Measurements from ENCODE around the gene CACNA1B.

The CACNA1B gene

DNA sequence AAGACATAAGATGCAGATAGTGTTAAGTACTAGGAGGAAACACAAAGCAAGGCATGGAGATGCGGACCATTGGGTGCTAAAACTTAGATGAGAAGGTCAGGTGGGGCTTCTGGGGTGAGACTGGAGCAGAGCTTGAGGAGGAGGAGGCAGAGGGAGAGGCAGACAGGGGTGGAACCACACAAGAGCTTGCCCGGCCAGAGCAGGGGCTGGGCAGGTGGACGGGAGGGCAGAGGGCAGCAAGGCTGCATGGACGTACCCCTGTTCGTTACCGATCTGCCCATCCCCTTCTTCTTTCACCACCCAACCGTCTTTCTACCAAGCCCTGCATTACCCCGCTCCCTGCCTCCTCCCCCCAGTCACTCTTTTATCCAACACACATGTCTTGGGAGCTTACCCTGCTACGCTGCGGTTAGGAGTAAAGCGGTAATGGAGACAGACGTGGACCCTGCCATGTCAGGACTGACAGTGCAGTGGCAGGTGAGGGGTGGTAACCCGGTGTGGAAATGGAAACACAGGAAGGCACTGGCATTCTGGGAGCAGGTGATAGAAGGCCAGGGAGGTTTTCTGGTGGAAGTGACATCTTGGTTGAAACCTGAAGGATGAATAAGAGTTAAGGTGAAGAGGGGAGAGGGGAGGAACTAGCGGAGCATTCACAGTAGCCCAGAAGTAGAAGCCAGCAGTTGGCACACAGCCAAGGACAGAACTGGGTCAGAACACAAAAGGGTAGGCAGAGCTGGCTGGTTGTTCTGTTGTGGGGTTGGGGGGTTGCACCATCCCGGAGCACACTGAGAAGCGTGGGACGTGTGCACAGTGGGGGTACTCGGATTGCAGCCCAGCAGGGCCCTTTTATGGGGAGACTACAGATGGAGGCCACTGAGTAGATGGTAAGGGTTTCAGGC is 167.2 kb downstream of the CACNA1B start:
- DNase-seq, result no peak

DNA sequence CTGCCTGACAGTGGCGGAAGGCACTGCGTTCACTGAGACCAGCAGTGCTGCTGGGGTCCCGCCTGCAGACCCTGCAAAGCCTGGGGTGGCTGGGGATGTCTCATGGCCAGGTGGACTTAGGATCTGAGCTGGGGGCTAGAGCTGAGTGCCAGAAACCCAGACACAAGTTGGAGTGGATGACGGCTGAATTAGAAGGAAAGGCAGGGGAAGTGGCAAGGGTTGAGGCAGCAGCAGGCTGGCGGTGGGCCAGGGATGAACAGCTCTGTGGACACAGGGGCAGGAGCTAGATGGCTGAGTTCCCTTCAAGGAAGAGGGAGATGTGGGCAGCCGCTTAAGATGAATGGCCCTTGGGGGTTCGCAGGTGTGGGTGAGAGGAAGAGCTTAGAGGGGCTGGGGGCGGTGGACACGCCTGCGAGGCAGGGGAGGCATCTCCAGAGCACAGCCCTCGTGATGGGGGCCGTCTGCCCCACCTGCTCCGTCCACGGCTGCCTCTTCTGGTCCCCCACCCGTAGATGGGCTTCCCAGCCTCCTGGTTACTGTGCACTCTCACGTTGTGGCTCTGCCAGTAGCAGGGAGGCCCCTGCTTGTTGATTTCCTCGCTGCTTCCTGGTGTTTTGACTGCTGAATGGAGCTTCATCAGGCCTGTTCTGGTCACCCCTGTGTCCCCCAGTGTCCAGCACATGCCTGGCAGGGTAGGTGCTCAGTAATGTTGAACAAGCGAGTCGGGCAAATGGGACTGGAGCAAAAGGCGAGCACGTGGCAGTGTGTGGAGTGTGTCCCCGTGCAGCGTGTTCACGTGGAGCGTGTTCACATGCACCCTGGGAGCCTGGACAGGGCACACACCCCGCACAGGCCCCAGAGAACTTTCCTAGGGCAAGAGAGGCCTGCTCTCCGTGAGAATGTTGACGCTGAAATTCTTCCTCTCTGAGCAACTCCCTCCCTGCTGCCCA is 168.2 kb downstream of the CACNA1B start:
- no peak for DNase-seq

DNA sequence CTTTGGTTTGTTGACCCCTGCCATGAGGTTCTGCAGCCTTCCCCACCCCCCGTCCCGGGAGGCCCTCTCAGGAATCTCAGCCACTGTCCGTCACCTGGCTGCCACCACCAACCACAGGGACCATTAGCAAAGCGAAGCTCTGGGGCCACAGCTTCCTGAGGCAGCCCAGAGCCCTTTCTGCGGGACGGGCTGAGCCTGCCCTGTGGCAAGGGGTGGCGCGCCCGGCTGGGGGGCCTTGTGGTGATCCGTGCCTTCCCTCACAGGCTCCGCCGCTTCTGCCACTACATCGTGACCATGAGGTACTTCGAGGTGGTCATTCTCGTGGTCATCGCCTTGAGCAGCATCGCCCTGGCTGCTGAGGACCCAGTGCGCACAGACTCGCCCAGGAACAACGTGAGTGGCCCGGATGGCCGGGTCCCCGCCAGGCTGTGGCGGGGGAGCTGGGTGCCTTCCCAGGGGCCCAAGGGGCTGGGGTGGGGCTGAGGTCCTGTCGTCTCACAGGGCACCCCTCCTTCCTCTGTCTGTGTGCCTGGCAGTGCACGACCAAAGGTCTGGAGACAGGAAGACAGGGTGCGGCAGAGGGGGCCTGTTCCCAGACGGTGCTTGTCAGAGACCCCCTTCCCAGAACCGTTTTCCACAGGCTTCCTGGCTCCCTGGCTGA is 169.2 kb downstream of the CACNA1B start:
- no peak for DNase-seq

DNA sequence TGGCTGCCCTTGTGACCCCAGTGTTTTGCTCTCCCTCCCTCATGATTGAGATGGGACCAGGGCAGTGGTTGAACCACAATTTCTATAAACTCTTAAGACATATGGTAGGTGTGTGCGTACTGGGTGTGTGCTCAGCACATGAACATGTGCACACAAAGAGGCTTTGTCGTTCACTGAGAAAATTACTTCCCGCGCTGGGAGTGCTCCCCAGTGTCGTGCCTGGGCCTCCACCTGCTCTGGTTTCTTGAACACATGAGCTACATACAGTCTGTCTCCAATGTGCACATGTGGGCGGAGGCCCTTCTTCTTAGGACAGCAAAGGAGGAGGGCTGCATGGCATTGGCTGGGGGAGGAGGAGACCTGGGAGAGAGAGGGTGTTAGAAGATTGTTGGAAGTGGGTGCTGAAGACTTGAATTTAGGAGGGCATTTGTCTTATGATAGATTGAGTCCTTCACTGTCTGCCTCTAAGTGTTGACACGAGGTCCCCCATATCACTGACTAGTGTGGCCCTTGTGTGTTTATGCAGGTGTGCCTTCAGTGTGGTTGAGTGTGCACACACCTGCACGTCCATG is 170.0 kb downstream of the CACNA1B start:
- DNase-seq, result no peak

DNA sequence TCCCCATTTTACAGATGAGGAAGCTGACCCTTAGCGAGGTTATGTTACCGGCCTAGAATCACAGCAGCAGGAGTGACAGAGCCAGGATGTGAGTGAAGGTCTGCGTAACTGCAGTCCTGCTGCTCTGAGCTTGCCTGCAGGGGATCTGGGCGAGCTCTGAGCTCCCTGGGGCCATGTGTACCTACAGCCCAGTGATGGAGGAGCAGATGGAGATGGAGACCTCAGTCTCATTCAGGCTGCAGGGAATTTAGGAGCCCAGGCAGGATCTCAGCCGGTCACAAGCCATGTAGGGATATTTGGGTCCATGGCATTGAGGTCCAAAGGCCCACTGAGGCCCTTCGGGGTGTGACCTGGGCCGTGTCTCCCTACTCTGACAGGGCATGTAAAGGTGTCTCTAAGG is 170.6 kb downstream of the CACNA1B start:
- DNase-seq, result no peak

DNA sequence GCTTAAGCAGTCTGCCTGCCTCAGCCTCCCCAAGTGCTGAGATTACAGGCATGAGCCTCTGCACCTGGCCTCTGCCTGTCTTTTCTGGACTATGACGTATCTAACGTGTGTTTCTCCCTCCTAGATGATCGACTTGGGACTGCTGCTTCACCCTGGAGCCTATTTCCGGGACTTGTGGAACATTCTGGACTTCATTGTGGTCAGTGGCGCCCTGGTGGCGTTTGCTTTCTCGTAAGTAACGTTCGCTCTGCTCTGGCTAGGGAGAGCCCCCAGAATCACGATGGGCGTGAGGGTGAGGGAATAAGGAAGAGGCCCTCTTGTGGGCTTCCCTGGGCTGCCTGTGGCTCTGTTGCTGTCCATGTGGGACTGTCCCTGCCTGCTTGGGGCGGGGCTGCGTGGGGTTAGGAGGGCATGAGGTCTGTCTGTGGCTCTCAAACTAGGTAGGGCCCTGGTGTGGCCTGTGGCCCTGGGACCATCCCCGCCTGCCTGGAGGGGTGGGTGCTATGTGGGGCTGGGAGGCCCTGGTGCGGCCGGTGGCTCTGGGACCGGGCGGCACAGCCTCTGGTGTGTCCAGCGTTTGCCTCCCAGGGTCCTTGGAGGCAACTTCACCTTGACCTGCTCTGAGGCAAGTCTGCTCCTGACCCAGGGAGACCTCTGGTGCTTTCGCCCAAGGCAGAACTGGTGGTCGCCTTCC is 171.7 kb downstream of the CACNA1B start:
- DNase-seq, result no peak

DNA sequence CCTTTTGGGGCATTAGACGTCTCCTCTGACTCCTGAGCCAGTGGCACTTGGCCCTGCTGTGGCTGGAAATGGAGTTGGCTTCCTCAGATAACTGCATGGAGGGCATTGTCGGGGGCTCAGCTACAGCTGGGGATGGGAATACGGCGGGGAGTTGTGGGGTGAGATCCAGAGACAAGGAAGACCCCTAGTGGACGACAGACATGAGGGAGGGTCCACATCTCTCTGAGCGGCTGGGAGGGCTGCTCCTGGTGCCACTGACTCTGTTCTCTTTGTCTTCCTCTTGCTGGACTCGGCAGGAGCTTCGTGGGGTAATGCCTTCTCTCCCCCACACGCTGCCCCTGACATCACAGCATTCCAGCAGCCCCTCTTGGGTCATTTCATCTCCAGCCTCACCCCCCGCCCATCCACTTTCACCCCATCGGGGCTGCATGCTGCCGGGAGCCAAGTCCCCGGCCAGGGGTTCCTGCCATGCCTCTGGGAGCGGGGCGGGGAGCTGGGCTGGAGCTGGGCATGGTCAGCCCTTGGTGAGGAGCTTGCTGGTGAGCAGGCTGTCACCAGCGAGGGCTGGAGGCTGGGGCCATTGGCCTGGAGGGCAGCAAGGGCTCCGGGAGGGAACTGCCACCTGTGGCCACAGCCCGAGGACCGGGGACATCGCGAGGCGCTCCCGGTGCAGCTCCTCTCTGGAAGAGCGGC is 172.3 kb downstream of the CACNA1B start:
- DNase-seq, result no peak

DNA sequence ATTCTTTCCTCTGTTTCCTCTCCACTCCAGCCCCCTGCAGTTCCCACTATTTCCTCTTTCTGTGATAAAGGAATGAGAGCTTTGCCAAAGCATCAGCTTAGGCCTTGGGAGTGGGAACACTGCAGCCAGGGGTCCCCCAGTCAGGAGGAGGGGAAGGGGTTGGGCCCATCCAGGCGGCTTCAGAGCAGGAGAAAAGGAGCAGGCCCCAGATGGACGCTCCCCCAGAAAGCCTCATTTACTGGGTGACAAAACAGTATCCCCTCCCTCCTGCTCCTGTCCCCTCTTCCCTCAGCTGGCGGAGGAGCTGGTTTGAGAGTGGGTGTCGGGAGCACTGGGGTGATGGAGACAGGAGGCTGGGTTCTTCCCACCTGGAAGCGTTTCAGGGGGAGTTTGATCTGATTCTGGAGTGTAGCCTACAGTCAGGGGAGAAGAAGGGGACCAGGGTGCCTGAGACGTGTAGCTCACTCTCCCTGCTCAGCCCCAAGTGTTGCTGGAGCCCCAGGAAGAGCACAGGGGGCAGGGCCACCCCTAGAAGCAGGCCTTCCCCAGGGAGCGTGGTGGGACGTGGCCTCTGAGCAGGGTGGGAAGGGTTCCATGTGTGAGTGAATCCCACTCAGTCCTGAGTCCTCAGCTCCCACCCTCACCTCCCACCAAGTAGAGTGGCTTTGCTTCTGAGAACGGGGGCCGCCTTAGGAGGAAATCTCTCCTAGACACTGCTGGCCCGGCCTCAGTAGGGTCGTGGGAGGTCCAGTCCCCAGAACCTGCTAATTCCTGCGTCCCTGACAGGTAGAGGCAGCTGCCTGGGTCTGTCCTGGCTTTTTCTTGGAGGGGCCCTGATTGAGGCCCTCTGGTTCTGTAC is 173.1 kb downstream of the CACNA1B start:
- no peak for DNase-seq

DNA sequence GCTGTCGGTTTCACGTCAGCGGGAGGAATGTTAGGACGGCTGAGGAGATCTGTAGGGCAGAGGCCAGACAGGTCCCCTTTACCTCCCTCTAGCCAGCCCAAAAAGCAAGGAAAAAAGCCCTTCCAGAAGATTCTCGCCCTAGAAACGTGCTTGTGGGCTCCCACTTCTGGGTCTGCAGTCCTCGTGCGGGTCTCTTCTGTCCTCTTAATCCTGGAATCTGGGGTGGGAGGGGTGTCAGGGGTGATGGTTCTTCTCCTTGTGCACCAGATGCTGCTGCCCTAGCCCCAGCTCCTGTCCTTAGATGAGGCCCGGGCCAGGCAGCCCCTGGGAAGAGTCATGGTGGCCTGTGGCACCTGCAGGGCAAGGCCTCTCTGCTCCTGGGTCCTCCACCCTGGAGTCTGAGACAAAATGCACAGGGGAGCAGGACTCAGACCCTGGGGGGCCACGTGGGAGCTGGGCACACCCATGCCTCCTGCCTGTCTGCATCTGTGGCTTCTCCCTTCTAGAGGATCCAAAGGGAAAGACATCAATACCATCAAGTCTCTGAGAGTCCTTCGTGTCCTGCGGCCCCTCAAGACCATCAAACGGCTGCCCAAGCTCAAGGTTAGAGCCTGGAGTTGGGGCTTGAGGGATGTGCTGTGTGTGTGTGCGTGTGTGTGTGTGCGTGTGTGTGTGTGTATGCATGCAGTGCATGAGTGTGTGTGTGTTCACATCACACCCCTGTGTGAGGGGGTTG is 174.2 kb downstream of the CACNA1B start:
- no peak for DNase-seq

DNA sequence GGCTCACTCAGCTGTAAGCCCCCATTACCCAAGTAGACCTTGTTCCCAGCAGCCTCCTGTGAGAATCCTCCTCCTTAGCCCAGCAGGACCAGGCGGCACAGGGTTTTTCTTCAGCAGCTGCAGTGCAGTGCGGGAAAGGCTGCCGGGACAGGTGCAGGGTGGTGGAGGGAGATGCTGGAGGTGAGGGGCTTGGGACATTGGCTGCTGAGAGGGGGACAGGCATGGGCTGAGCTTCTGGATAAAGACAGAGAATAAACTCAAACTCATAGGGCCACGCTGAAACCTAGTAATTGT is 174.7 kb downstream of the CACNA1B start:
- no peak for DNase-seq

DNA sequence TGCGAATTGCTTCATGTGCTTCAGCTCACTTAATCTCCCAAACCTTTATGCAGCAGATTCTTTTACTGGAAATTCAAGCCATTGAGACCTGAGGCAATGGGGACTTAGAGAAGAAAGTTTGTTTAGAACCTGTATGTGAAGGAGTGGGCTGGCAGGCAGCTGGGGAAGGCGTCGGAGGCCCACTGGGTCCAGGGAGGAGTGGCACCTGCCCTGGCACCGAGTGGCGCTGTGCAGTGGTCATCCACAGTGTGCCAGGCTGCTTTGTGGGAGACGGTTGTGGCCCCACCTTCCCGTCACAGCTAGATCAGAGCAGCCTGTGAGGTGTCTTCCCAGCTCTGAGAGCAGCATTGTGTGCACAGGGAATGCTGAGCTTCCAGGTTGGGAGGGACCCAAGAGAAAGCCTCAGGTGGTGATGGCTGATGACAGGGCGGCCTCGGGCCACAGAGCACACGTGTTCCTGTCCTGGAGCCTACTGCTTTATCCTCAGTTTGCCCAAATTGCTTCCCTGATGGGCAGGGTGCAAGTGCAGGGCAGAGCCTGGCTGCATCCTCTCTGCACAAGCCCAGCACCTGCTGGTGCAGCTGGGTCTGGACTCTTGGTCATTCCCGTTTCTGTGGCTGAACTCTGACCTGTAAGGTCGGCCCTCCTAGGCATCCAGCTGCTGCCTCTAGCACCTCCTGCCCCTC is 175.2 kb downstream of the CACNA1B start:
- DNase-seq, result no peak

DNA sequence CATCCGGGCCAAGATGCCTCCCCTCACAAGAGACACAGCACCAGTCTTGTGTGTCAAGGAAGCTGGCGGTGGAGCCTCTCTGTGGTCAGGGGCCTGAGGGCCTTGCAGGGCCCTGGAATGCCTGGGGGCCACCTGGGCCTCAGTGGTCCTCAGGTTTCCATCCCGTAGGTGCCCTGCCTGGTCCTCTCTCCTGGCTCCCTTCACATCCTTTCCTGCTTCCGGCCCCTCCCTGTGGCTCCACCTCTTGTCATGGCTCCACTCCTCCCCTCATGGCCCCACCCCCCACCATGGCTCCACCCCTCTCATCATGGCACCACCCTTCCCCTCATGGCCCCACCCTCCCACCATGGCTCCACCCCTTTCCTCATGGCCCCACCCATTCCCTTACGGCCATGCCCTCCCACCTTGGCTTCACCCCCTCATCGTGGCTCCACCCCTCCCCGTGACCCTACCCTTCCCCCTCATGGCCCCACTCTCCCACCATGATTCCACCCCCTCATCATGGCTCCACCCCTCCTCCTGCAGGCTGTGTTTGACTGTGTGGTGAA is 175.8 kb downstream of the CACNA1B start:
- no peak for DNase-seq

DNA sequence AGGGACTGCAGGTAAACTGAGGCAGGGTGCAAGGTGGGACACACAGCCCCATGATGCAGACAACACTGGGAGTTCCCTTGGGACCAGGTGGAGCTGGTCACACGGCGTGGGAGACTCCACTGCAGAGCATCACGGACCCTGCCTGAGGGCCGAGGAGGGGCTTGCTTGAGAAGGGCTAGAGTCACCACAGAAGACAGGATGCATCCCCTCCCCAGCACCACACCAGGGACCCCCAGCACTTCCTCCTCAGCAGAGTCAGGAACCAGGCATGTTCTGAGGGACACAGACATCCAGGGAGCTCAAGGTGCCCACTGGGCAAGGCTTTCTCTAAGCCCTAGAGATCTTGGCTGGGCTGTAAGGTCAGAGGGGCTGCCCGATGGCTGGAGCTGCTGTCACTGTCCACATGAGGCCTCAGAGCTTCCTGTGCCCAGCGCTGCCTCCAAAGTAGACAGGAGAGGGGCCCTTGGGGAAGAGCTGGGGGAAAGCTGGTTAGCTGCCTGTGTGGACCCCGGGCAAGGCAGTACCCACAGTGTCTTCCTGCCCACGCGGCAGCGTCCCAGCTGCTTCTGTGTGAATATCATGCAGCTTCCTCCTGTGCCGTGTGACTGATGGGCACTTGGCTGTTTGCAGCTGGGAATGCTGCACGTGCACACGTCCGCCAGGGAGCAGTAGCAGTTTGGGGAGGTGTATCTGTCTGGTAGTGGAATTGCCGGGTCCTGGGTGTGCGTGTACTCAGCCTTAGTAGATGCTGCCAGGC is 176.6 kb downstream of the CACNA1B start:
- no peak for DNase-seq

DNA sequence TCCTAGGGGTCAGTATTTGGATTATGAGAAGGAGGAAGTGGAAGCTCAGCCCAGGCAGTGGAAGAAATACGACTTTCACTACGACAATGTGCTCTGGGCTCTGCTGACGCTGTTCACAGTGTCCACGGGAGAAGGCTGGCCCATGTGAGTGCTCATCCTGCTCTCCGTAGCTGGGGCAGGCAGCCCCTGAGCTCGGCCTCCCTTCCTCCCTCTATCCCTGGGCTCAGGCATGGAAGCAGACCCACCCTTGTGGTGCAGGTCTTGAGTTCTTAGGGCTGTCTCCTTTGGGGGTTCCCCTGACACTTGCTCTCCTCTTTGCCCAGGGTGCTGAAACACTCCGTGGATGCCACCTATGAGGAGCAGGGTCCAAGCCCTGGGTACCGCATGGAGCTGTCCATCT is 180.1 kb downstream of the CACNA1B start:
- no peak for DNase-seq

DNA sequence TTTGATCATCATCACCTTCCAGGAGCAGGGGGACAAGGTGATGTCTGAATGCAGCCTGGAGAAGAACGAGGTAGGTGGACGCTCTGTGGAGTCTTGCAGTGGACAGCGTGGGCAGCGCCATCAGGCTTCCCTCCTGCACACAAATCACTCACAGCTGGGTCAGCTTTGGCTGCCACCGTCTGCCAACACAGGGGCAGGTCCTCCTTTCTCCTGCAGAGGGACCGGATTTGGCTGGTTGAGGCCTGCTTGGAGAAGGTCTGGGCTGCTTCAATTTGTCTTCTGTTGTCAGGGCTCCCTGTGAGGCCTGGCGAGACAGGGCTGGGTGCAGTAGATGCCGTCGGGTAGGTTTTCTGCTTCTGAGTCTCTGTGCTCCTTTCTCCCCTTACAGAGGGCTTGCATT is 180.6 kb downstream of the CACNA1B start:
- DNase-seq, result no peak

DNA sequence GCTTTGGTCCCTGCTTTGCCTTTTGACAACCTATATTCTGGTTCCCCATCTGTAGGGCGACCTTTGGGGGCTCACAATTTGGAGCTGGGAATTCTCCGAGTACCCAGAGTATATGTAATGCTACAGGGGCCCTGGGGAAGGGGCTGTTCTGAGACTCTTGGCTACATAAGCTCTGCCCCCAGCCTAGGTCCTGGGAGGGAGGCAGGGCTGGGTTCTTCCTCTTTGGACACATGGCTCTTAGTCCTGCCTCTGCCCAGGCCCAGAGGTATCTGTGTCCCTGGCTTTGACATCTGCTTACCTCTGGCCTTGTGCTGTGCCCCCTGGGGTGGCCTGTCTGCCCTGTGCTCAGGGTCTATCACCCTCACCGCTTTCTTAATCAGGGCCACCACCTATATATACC is 181.6 kb downstream of the CACNA1B start:
- DNase-seq, result no peak

DNA sequence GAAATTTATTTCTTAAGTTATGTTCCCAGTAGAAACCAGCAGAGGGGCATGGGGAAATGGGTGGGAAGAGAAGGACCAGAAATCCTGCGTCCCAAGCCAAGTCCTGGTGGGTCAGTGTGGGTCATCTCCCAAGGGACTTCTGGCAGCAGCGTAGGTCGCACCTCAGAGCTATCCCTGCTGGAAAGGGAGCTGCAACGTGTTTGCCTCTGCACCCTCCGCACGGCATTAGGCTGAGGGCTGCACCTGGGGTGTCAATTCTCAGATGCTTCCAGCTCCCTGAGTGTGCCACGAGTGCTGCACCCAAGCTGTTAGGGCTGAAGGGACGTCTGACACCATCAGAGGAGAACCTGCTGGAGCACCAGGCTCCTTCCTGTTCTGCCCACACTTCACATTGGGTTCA is 182.8 kb downstream of the CACNA1B start:
- no peak for DNase-seq

DNA sequence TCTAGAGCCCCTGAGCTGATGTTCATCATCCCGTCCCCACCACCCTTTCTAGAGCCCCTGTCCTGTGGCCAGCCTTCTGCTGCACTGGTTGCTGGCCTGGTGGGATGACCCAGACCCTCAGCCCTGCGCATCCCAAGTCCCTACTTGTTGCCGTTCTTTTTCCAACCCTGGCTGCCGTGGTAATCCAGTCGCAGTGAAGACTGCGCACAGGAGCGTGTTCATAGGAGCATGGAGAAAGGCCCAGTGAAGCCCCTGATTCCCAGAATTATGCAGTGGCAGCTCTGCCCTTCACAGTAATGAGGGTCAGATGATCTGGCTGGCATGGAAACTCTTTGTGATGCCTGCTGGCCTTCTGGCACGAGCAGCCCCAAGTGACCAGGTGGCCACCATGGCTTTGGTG is 183.3 kb downstream of the CACNA1B start:
- DNase-seq, result no peak

All from femur (tissue), 1 donor.